SKM-1 treated with dmso at 0.1 percent for 144 hours (cell line): ENCODE data around the gene WDR37.
"Not testable (repeated sequence)": the region's sequence is repeated elsewhere in the genome, so short reads cannot be mapped to it uniquely, and the experiment has no call there.

Source experiments
- DNase-seq: peaks from one replicate; lab custom pipeline; 2025; ENCODE audit not compliant: unreplicated experiment; lab: John Stamatoyannopoulos, UW

WDR37 gene, protein sequence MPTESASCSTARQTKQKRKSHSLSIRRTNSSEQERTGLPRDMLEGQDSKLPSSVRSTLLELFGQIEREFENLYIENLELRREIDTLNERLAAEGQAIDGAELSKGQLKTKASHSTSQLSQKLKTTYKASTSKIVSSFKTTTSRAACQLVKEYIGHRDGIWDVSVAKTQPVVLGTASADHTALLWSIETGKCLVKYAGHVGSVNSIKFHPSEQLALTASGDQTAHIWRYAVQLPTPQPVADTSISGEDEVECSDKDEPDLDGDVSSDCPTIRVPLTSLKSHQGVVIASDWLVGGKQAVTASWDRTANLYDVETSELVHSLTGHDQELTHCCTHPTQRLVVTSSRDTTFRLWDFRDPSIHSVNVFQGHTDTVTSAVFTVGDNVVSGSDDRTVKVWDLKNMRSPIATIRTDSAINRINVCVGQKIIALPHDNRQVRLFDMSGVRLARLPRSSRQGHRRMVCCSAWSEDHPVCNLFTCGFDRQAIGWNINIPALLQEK

DNA sequence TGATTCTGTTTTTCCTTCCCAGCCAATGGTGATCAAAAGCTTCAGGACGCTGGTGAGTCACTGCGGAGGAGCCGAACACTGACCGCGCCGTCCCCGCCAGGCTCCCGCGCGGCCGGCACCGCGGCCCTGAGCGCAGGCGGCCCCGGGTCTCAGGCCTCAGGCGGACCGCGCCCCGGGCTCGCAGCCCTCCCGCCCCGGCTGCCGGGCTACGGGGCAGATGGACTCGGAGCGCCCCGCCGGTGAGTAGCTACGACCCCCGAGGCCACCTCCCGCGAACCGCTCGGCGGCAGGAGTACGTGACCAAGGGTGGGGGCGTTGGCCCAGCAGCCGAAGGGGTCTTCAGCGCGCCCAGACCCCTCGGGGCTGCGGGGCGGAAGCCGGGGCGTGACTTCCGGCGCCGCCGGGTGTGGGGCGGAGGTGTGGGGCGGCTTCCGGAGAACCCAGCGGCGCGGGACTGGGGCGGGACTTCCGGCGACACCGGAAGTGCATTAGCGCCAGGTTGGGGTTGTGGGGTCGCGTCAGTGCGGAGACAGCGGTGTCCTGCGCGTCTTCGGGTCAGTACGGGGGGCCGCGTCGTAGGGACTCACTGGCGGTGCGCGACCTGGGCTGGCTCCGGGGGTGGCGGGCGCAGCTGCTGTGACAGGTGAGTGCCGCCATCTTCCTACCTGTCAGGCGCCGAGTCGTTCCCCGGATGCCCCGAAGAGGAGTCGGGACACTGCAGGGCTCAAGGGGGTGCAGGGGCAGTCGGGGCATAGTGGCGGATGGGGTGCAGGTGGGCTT lies at the start of gene WDR37:
WDR37 (plus strand) TSS at position 60 of the 780 bp plus-strand sequence. CDS start 15,771 bp downstream, outside the sequence.
- DNase-seq: peak; percentile 34

DNA sequence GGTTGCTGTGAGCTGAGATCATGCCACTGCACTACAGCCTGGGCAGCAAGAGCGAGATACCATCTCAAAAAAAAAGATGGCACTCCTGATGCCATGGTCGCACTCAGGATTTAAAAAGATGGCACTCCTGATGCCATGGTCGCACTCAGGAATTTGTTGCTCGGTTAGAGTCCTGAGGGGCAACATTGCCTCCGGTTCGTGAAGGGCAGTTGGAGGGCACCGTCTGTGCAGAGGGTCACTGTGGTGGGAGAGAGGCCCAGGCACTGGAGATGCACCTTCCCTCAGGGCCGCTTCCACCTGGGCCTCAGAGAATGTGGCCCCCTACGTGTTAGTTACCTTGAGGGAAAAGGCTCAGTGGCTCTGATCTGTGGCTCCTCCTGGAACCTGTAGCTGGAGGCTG lies 49.6 kb upstream of the WDR37 start:
- DNase-seq: no peak

DNA sequence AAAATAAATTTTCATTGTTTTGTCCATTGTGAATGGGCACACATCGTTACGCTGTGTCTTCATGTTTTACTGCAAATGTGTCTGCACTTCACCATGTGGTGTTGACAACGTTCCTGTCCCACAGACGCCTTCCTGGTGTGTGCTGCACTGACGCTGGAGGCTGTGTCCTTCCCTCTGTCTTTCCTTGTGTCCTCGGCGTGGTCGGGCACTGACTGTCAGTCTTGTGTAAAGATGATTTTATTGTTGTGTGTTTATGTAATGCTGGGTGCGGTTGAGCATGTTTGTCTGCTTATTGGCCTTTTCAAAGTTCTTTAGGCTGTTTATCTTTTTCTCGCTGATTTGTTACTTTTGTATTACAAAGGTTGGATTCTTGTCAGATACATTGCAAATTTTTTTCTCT lies 48.6 kb upstream of the WDR37 start:
- no peak for DNase-seq

DNA sequence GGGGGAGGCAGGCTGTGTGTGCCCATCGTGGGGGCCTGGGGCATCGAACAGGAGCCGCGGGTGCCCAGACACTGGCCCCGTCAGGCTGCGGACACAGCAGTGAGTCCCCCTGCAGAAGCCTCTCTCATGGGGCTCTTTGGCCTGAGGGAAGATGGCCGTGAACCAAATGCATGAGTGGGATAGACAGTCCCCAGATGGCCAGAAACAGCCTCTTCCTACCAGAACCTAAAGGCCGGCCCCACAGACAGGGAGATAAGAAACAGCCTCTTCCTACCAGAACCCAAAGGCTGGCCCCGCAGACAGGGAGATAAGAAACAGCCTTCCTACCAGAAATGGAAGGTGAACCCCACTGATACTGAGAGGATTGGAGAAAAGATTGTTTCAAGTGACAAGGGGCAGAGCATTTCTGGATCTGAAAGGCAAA lies 47.1 kb upstream of the WDR37 start:
- DNase-seq: no peak

DNA sequence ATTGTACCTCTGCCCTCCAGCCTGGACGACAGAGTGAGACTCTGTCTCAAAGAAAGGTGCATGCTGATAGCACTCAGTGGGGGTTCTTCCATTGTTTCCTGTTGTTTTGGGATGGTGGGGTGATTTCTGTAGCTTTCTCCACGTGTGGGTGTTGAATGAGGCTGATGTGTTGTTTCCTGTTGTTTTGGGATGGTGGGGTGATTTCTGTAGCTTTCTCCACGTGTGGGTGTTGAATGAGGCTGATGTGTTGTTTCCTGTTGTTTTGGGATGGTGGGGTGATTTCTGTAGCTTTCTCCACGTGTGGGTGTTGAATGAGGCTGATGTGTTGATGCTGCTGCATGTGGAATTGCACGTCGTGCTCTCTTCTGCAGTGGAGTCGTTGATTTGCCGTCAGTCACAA lies 46.2 kb upstream of the WDR37 start:
- DNase-seq: not testable (repeated sequence)

DNA sequence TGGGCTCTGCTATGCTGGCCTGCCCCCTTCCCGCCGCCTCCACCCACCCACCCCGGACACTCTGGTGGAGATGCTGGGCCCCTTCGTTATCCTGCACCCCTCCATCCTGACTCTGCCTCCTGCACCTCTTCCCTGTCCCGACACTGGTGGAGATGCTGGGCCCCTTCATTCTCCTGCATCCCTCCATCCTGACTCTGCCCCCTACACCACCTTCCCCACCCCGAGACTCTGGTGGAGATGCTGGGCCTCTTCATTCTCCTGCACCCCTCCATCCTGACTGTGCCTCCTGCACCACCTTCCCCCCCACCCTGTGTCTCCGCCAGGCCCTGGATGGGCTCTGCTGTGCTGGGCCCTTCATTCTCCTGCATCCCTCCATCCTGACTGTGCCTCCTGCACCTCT lies 45.5 kb upstream of the WDR37 start:
- DNase-seq: no peak

DNA sequence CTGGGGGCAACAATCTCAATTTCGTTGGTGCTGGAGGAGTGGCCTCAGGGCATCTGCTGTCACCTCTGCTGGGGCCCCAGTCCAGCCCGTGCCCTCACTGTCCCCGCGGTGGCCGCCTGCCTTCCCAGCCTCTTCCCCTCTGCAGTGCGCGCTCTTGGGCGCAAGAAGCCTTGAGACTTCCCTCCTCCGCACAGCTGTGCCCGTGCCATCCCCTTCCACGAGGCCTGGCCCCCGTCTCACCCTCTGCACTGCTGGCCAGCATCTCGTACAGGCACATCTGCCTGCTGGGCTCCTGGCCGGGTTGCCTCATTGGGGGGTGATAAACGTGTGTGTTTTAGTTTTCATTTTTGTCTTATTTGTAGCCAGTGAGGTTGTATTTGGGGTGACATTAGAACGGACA lies 44.5 kb upstream of the WDR37 start:
- DNase-seq: no peak

DNA sequence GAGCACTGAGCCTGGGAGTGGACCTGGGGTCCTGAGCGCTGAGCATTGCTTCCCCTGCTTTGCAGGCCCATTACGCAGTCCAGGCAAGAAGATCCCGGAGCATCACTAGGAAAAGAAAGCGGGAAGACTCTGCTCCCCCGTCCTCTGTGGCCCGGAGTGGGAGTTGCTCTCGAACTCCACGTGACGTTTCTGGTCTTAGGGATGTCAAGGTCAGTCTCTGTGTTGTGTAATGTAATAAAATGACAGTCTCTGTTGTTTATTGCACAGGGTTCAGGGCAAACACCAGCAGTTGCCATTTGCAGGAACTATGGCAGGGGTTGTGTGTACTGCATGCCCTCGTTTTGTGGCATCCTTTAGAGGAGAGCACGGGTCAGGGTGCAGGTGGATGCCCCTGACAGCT lies 40.5 kb upstream of the WDR37 start:
- no peak for DNase-seq

DNA sequence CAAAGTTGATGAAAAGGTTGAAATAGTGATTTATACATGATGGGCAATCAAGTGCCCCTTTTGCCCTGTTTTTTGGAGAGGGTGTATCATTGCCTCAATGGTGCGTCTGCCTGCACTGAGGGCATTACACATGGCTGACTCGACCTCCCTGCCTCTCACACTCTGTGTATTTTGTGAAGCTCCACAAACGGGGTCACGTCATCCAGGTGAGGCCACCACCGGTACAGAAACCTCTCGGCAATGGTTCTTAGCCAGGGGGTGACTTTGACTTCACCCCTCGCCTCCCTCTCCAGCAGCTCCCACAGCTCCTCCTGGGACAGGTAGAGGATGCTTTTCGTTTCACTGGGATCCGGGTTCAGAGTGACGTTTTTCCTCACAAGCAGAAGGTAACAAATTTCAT lies 36.8 kb upstream of the WDR37 start:
- no peak for DNase-seq

DNA sequence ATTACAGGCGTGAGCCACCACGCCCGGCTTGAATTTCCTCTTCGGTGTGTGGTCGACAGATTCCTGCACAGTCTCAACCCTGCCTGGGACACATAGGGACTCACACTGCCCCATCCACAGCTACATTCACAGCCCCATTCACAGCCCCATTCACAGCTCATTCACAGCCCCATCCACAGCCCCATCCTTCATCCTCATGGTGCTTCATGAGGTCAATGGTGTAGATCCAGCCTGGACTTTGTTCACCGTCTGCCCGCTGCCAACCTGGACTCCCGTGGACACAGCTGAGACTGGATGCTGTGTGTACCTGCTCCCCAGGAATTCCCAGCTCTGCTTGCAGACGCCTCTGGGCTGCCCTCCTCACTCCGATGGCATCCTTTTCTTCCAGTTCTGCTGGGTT lies 35.7 kb upstream of the WDR37 start:
- no peak for DNase-seq

DNA sequence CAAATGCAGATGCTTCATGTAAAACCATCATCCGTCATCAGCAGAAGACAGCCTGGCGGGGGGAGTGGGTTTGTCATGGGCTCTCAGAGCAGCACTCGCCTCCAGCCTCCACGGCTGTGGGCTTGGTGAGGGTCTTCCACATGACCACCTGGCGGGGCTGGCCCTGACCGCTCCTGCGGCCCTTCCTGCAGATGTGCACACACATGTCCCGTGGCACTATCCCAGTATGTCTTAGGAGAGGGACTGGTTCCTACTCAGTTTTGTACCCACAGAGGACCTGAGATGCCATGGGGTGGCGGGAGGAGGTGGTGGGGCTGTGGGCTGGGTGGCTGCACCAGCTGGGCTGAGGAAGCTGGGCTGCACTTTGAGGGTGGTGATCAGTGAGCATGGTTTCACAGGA lies 35.2 kb upstream of the WDR37 start:
- no peak for DNase-seq

DNA sequence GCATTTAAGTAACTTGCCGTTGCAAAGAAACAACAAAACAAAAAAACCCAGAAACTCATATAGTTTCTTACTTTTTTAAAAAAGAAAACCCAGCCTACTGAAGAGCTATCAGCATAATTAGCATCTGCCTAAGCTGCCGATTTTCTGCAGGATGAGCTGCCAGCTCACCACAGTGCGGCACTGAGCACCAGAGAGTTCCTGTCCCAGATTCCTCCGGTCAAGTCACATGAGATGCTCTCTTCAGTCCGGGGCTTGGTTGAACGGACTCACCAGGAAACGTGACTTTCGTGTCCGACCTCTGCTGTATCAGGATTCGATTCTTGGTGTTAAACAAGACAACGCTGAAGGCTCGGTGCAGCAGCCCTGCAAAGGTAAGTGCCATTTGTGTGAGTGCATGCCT lies 33.8 kb upstream of the WDR37 start:
- DNase-seq: no peak

DNA sequence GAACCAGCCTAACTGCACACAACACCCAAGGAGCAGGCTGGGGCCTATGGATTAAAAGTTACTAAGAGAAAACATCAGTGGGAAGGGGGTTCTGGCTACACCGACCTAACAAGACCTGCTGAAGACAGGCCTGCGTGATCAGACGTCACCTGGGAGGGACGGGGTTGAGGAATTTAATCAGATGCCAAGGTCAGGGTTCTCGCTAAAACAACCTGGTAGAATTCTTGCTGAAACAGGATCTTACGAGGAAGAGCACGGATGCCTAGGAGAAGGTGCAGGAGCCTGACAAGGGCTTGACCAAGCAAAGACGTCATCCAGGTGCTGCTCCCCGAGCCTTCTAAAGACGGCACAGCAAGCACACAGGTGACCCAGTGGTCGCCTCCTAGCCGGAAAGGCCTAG lies 32.1 kb upstream of the WDR37 start:
- DNase-seq: no peak

DNA sequence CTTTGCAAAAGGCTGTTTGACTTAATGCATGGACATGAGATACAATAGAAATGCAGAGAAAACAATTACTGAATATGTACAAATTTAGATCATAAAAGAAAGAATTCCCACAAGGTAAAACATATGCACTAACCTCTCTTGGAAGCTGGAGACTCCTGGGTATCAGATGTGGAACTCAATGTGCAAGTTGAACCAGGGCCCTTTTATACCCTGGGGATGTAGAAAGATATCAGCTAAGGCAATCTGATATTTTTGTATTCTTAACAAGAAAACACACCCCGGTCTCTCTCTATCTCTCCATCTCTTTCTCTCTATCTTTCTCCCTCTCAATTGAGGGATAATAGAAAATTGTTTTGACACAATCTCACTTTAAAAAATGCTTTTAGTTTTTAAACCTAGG lies 30.5 kb upstream of the WDR37 start, which contains the start of gene IDI2:
IDI2 (minus strand) TSS at position 177 of the 400 bp plus-strand sequence. CDS start 1,136 bp downstream, outside the sequence.
- DNase-seq: no peak

DNA sequence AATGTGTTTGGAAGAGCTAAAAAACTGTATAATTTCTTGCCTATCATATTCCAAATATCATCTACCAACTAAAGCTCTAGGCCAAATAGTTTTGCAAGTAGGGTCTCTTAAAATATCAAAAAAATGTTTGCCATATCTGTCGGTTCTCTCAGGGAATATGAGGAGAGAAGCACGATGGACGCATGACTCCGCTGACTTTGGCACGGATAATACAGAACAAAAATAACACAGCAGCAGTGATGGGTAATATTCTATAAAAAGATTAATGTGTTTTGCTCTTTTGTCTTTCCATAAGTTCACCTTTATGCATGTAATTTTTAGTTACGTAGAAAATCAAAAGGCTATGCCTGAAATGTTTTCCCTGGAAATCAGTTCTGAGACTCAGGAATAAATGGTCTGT lies 29.6 kb upstream of the WDR37 start:
- DNase-seq: no peak

DNA sequence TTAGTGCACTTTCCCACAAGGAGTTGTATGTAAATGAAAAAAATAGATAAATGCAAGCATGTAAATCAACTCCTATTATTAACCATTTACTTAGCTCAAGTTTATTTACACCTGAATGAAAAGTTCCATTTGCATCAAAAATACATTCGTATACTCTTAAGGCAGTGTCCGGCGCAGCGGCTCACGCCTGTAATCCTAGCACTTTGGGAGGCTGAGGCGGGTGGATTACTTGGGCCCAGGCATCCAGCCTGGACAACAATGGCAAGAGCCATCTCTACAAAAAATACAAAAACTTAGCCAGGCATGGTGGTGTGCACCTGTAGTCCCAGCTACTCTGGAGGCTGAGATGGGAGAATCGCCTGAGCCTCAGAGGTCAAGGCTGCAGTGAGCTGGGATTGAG lies 26.3 kb upstream of the WDR37 start:
- no peak for DNase-seq

DNA sequence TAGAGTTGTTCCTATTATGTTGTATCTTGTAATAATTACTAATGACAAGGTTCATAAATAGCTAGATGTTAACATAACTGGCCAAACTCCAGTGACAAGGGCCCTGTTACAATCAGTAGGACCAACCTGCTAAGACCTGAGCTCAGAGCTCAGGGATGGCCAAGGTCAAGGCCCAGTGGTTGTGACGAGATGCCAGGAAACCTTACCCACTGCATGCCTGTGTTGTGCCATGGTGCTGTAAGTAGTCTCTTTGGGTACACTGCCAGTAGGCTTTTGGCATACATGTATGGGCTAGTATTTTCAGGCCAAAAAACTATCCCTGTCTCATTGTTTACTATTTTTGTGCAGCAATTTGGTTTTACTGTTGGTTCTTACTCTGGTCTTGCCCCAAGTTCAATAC lies 22.6 kb upstream of the WDR37 start:
- DNase-seq: no peak

DNA sequence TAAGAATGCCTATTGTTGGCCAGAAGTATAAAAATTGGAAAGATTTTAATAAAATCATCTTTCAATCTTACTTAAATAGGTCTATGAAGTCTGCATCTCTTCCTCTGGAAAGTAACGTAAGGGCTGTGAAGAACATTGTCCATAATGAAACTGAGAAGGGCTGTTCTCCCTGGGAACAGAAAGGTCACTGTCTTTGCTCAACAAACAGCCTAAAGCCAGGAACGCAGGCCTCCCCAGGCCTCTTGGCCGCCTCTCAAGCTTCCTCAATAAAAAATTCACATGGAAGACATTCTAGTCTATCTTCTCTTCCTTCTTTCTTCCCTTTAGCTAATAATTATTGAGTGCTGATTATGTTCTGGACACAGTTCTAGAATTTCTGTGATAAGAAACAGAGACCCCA lies 21.4 kb upstream of the WDR37 start:
- DNase-seq: no peak

DNA sequence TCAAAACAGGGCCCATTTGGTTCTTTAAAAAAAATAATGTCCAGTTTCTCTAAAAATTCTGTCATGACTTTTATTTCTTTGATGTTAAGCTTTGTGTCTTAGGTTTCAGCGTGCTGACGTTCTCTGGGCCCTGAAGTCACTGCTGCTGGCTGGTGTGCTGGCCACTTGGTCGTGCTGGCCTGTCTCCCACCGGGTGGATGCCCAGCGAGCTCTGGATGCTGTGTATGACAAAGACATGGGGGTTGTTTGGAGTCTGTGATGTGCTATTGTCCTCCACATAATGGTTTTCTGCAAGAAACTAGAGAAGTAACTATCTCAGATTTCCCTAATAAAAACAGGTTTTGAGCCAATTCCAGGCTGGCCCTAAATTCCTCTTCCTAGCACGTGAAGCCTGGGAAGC lies 21.0 kb upstream of the WDR37 start:
- DNase-seq: no peak

DNA sequence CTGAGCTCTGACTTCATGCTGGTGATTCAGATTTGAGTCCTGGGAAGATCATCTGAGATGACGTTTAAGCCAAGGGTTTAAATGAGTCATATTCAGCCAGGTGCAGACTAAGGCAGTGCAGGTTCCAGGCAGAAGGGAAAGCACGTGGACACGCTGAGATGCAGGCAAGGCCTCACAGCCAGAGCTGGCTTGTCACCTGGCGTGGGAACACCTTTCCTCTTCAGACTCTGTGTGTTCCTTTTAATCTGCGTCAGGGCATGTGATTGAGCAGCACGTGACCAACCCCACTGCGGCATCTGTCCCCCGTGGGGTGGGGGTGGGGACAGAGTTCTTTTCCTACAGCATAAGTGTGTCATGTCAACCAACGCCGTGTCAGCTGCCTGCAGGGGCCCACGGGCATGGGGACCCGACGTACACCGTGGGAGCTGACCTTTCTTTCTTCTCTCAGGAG lies 19.8 kb upstream of the WDR37 start:
- DNase-seq: no peak

DNA sequence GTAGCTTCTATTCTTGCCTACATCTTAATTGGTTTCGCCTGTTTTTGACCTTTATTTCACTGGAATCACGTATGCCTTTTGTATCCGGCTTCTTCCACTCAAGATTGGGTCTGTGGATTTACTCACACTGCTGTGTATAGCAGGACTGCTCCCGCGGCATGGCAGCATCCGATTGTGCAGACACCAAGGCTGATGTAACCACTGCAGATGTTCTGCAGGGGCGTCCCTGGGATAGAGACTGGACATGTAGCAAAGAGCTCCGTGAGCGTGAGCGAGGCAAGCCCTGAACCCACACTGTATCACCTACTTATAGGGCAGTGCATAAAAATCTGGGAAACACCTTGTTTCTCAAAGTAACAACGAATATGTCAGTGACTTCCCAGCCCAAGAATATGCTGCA lies 19.1 kb upstream of the WDR37 start:
- no peak for DNase-seq

DNA sequence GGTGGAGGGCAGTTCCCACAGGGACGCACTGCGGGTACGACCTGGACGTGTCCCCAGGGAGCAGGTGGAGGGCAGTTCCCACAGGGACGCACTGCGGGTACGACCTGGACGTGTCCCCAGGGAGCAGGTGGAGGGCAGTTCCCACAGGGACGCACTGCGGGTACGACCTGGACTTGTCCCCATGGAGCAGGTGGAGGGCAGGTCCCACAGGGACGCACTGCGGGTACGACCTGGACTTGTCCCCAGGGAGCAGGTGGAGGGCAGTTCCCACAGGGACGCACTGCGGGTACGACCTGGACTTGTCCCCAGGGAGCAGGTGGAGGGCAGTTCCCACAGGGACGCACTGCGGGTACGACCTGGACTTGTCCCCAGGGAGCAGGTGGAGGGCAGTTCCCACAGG lies 17.4 kb upstream of the WDR37 start:
- not testable (repeated sequence) for DNase-seq
